ENCODE results near the gene GGT6.

The GGT6 gene

DNA sequence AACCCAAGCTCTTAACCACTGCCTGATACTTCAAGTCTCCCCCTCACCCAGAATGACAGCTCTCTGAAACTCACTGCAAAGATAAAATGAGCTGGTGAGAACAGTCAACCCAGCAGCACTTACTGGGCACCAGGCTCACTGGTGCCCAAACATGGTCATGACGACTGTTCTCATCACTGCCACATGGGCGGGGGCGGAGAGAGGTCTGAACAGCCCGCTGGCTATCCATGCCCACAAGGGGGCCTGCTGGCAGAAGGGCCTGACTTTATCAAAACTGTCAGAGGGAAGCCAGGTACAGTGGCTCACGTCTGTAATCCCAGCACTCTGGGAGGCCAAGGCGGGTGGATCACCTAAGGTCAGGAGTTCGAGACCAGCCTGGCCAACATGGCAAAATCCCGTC lies 9.2 kb downstream of the GGT6 start:
- DNase-seq (ENCODE audit: low read depth): no peak

DNA sequence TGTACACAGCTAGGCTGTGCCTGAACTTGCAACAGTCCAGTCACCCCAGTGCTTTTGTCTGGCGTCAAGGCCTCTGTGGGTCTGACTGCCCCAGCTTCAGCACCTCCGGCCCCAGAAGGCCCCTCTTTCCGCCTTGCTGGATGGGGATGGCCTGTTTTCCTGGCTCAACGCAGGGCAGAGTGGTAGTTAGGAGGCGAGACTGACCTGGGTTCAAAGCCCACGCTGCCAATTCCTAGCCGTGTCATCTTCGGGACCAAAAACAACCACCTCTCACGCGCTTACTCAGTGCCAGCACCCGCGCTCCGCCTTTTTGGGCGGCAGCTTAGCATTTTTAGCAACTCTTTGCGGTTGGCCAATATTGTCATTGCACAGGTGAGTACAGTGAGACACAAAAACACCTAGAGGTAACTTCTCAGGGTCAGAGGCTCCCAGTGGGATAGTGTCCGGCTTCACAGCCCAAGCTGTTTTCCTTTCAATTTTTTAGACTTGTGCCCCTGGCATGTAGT lies 9.8 kb downstream of the GGT6 start:
- DNase-seq (ENCODE audit: low read depth): no peak

DNA sequence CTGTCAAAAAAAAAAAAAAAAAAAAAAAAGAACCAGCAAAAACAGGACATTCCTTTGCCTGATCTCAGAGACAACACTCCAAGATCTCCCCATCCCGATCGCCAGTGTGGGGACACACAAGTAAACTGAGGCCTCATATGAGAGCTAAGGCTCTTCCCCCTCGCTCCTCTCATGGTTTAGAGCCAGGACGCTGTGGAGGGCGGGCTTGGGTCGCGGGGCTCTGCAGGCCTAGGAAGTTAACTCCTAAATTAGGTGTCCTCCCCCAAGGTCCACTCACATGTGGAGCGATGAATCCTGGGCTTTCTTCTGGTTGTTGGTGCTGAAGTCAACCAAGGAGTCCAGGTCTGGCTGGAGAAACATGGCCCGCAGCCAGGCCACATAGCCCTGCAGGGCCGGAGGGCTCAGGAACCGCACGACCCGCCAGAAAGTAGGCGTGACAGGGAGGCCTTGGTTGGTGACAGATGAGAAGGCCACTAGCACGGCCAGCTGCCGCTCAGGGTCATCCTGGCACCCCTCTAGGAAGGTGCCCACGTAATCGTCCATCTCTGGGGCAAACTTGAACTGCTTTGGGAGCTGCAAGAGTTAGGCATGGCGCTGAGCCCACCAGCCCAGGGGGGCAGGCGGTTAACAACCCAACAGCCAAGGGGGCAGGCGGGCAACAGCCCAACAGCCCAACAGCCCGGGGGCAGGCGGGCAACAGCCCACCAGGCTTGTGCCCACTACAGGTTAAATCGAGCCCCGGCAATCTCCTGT lies 10.4 kb downstream of the GGT6 start:
- no peak for DNase-seq (ENCODE audit: low read depth)

DNA sequence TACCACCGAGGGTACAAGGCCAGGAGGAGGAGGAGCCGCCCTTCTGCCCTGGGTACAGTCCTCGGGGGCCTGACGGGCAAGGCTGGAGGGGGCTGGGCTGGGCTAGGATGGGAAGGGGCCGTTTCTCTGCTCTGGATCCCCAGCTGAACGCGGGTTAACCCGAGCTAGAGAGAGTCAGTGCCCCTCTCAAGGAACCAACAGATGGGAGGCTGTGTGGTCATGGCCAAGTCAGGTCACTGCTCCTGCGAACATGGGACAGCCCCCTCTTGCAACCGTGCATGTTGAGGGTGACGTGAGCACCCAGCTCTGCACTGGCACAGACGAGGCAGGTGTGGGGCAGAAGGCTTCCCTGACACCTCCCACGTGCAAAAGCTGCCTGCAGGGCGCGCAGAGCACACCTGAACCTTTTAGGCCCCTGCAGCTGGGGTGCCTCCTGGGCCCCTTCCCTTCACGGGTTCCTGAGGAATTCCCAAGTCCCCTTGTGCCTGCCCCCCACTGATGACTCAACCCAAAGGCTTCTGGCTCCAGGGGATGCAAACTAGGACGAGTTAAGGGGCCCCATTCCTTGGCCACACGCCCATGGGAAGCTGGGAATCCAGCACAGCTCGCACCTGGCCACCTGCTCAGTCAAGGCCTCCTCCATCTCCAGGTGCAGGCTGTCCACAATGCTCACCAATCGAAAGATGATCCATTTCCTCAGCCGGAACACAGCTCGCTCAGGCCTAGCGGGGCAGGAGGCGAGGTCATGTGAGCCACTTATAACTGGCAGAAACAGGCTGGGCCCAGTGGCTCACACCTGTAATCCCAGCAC lies 11.5 kb downstream of the GGT6 start:
- no peak for DNase-seq (ENCODE audit: low read depth)

DNA sequence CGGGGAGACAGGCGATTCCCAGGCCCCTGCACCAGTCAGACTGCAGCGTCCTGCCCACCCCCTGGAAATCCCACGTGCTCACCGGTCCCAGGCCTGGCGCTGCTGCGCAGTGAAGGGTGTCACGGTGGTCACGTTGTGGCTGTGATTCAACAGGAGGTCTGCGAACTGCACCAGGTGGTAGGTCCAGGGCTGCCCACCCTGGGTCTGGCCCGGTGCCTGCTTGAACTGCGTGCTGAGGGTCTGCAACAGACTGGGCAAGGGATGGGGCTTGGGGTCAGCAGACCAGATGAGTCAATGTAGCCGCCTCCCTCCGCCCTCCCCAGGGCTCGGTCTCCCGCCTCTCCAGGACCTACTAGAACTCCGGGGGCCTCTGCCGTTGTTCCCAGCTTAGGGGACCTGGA lies 12.3 kb downstream of the GGT6 start:
- no peak for DNase-seq (ENCODE audit: low read depth)

DNA sequence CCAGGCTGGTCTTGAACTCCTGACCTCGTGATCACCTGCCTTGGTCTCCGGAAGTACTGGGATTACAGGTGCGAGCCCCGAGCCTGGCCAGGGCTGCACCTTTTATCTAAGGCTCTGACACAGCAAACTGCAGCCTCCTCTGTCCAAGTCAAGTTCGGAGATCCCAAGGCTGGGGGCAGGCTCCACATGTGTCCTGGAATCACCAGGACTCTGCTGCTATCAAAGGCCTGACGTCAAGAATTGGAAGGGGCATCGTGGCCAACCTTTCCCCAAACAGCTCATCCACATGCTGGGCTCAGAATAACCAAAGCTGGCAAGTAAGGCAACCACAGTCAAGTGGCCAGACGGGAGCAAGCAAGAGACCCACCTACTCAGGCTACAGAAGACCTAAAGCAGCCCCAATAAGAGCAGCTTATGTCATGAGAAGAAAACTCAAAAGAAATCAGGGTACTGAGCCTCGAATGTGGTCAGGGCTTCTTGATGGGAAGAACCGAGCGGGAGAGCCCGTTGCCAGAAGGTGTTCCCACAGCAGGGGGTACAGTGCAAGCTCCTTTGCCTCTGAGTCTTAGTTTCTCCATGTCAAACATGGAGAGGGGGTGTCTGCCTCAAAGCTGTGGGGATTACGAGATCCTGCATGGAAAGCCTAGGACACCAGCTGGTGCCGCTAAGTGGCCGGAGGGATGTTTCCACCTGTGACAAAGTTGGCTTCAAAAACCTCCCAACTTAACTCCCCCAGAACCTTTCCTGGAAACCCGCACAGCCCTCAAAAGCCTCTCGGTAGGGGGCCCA lies 13.1 kb downstream of the GGT6 start:
- DNase-seq (ENCODE audit: low read depth): no peak

DNA sequence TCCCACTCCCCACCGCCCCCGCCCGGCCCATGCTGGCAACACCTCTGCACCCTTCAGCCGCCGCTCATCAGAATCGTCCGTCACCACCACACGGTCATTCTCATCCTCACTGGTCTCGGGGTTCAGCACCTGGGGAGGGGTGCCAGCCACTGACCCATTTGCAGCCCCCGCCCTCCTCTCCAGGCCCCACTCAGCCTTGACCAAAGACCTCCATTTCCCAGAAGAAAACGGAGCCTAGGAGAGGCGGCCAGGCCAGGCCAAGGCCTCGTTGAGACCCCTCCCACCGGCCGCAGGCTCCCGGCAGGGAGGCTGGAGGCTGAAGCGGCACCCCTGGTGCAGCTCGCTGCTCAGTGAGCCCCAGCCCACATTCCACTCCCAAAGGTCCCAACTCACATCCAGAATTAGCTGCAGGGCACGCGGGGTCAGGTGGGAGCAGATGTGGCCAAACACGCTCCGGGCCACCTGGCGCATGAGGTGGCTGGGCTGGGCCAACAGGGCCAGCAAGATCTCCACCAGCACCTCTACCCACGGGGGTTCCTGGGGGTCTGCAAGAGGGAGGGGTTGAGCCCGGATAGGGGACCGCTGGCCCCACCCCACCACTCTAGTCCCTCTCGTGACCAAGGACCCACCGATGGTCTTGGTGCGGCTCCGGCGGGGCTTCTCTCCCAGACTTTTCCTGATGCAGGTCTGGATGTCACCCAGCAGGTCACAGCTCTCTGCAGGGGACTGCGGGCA lies 15.0 kb downstream of the GGT6 start:
- no peak for DNase-seq (ENCODE audit: low read depth)

DNA sequence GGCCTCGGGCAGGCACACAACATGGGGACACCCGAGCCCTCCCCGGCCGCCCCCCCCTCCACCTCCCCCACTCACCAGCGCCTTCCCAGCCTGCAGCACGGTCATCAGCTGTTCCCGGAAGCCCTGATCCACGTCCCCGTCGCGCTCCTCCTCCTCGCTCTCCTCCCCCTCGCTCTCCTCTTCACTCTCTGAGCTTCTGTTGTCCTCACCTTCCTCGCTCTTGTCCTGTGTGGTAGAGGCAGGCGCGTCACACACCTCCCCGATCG lies 15.5 kb downstream of the GGT6 start:
- no peak for DNase-seq (ENCODE audit: low read depth)

DNA sequence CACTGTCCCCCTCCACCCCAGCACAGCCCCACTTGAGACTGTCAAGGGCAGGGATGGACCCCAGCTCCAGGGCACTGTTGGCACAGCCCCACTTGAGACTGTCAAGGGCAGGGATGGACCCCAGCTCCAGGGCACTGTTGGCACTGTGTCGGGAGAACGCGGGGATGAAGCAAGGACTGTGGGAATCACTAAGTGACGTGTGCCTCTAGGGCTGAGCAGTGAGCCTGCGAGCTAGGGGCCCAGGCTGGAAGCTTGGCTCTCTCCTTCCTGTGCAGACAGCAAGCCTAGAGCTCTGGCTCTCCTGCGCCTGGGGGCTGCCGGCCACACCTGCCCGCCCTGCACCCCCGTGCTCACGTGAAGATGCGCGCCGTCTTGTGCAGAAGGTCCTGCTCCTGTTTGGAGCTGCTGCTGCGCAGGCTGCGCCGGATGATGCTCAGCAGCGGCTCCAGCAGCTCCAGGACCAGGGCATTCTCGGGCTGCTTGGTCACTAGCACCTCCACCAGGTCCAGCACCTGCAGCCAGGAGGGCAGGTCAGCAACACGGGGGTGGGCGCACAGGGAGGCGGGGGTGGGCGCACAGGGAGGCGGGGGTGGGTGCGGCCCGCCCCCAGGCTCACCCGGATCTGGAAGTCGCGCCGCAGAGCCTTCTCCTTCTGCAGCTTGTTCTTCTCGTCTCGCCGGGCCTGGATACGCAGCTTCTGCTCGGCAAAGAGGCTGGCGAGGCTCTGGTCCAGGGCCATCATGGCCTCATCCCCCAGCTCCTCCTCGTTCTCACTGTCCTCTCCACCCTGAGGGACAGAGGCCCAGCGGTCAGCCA lies 16.0 kb downstream of the GGT6 start:
- no peak for DNase-seq (ENCODE audit: low read depth)

DNA sequence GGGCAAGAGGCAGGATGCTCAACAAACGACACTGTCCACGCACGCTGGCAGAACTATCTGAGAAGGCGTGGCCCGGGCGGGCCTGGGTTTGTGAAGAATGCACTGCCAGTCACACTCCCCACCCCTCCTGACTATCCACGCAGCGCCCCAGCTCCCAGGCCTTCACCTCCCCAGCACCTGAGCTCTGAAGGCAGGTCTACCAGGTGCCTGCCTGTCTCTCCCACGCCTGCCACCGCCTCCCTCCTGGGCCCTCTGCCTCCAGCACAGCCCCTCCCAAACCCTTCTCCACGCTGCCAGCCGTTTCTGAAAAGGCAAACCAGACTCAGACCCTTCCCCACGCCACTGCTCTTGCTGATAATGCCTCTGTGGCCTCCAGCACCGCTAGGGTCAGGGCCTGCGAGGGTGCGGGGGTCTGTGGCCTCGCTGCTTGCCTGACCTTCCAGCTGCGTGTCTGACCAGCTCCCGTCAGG lies 16.8 kb downstream of the GGT6 start:
- DNase-seq (ENCODE audit: low read depth): no peak

DNA sequence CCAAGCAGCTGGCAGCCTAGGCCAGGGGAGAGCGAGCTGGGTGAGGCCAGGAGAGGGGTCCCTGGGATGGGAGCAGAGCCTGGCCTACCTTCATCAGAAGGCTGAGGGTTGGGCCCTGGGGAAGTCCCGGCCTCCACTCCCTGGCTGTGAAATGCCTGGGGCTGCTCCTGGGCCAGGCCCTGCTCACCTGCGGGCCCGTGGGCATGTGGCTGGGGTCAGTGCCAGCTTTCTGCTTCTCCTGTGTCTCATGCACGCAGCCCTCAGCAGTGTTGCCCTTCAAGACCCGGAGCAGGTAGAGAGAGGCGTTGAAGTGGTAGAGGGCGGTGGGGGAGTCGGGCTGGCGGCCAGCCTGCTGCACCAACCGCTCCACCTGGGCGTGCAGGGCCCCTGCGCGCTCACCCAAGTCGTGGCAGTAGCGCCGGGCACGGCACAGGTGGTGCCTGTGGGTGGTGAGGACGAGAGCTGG lies 17.6 kb downstream of the GGT6 start:
- DNase-seq (ENCODE audit: low read depth): no peak

DNA sequence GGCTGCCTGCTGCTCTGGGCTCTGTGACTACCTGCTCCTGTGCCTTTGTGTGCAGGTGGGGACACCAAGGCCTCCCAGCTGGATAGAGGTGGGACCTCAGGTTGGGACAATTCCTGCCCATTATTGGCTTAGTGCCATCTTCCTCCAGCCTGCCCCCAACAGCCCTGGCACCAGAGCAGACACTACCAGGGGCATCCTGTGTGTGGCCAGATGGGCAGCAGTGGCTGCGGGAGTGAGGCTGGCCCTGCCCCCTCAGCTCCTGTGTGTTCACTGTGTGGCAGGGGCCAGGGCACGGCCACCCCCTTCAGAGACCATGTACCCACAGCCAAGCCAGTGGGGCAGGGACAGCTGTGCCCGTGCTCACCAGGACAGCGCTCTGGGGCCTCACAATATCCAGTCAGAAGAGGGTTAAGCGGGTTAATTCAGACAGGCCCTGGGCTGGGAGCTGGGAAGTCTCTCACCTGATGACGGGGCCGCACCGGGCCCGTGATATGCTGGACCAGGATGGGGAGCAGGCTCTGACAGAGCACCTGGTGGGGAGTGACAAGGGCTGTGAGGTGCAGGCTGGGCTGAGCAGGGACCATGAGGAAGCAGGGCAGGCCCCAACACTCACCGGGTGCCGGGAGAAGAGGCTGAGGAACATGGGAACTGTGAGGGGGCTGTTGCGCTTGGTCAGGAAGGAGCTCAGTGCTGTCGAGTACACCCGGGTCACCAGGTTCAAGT lies 18.2 kb downstream of the GGT6 start:
- DNase-seq (ENCODE audit: low read depth): no peak

DNA sequence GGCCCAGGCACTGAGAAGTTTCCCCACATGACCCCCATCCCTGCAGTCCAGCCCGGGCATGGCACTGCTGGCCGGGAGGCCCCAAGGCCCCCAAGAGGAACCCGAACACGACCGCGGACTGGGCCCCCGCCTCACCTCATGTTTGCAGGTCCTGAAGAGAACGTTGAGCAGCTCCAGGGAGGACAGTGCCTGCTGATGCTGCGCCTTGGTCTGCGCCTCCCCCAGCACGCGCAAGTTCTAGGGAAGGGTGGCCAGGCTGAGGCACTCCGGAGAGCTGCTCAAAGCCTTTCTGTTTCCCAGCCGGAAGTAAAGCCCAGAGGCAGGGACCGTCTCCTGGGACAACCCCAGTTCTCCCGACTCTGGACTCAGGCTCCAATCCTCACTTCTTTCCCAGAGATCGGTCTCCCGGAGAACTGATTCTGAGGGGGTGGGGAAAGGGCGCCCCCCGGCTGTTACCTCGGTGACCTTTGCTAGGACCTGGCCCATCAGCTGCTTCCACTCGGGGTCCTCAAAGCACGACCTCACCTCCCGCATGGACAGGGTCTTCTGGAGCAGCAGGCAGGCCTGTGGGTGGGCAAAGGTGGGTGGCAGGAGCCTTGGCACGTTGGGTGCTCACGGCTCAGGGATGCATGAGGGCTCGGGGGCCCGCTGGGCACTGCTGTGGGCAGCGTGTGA lies 18.9 kb downstream of the GGT6 start:
- no peak for DNase-seq (ENCODE audit: low read depth)

DNA sequence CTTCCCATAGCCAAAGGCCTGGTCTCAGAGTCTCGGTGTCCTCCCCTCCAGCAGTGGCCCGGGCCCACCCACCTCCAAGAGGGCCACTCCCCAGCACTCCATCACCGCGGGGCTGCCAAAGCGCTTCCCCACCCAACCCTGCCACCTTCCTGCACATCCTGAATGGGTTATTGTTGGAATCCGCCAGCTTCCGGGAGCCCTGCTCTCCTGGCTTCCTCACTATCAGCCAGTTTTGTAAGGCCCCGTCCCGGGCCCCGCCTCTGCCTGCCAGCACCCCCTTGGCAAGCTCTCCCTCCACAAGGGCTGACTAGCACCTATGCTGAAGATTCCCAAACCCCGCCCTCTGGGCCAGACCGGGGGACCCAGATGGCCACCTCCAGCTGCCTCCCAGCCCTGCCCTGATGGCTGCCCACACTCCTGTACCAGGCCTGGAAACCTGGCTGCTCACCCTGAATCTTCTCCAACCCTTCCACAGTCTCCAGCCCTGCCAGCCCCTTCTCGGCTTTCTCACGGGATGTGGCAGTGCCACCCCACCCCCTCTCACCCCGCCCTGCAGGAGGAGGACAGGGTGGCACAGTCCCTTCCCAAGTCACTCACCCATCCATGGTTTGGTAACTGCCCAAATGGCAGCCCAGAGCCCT lies 19.6 kb downstream of the GGT6 start:
- no peak for DNase-seq (ENCODE audit: low read depth)

DNA sequence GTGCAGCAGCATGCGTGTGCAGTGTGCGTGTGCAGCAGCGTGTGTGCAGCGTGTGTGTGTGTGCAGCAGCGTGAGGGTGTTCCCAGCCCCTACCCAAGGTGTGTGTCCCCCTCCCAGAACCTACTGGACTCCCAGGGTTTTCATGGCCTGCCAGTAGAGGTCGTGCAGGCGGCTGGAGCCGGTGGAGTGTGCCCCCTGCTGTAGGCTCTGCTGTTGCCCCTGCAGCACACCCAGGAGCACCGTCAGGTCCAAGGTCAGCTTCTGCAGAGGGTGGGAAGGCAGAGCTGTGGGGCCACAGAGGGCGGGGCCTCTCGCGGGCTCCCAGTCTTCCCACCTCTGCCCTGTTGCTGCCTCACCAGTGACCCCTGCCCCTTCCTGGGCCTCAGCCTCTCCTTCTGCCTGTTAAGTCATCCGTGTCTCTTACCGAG lies 20.1 kb downstream of the GGT6 start:
- no peak for DNase-seq (ENCODE audit: low read depth)

DNA sequence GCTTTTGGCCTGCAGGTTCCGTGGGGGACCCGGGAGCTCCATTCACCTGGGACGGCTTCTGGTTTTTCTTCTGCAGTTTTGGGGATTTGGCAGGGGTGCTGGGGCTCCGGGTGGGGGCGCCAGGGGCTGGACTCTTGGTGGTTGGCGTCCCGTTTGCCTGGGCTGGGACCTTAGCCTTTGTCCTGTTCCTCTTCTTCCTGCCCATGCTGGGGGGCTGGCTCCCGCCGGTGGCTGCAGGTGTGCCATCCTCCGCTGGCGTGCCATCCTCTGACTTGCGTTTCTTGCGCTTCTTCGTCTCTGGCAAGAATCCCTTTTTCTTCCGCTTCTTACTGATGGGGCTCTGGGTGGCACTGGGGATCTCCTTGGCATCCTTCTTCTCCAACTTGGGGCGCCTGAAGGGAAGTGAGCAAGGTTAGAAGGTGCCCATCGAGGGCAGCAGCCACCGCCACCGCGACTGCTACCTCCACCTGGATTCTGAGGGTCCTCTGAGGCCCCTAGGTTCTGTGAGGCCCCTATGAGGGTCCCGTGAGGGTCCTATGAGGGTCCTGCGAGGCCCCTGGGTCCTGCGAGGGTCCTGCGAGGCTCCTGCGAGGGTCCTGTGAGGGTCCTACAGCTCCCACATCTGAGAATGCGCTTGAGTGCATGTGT lies 20.7 kb downstream of the GGT6 start:
- no peak for DNase-seq (ENCODE audit: low read depth)

DNA sequence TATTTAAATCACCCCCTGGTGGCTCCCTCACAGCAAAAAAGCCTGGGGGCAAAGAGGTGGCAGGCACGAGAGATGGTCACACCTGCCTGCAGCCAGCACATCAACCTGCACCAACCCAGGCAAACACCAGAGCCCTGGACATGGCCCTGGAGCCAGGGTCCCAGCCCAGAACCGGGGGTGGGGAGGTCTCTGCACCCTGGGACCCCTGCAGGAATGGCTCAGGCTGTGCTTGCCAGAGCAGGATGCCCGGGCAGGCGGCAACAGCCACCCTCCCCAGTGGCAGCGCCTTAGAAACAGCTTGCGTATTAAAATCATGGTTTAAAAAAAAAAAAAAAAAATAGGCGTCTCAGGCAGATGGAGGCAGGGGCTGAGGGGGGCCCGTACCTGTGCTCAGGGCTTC lies 21.4 kb downstream of the GGT6 start:
- DNase-seq (ENCODE audit: low read depth): no peak

DNA sequence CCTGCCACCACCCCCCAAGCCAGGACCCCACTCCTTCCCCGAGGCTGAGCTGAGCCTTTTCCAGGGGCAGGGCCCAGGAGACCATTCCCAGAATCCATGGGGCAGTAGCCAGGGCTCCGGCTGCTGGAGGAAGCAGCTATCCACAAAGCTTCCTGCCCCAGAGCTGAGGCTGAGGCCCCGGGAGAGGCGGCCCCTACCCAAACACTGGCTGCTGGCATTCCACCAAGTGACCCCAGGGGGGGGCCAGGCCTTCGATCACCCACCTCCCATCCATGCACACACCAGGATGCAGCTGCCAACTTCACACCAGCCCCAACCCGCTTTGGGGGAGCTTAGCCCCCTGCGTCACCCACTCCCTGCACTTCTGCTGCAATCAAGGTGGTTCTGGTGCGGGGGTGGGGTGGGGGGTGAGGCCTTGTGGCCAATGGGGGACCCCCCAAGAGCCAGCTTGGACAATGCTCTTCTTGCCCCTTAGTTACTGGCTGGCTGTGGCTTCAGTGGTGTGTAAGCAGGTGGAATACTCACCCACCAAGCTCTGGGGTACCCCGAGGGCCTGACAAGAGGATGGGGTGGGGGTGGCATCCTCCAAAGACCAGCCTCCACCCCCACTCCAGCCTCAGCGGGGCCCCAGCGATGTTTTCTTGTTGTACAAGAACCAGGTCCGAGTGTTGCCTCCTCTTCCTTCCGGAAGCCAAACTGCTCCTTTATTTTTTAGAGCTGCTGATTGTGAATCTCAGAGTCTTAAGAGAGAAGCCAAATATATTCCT lies 22.0 kb downstream of the GGT6 start:
- DNase-seq (ENCODE audit: low read depth): no peak

All from HS-27A (cell line).